Measurements from ENCODE around the gene MIS12. TPM values are rescaled to one million over a fixed set of nuclear protein-coding genes. Genes with fewer than 3 reads are reported as not detected.

Gene MIS12
- total and polyA plus RNA-seq, 9 of the 15 experiments (the other 6 are each of a cell fraction or from before 2014, with no cell fraction given), result 13.5 to 31.9 (median 25.5) TPM

DNA sequence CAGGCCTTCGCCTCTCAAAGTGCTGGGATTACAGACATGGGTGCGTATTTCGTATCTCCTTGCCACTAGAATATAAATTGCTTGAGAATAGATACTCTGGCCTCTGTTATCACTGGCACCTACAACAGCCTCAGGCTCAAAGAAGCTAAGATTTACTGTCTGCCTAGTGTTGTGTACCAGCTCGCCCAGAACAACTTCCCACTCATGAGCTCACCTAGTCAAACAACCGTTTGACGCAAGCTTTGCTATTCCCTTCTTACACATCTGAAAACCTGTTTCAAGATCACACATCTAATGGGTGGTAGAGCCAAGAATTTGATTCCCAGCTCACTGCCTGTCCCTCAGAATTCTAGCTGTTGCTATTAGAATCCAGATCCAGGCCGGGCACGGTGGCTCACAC is 24.4 kb downstream of the MIS12 start:
- Histone ChIP-seq H3K9ac (ENCODE audit: insufficient read depth in 1 of 2, low read depth in 2 of 2, low read length in 2 of 2) (no peak overlapping the region), H4K20me1 (replicated peaks; ENCODE audit: control insufficient read depth, insufficient read depth, low read length) (no peaks in the 10 kb centered on the region), H3K9me3 (replicated peaks; ENCODE audit: control insufficient read depth, insufficient read depth, low read depth, low read length) (no peaks in the 10 kb centered on the region), H3K4me2 (ENCODE audit: insufficient read depth, low read length) (no peak overlapping the region), H2AFZ (ENCODE audit: low read depth, low read length) (no peak overlapping the region), H3K27ac (ENCODE audit: extremely low read depth, low read depth, low read length) (no peak overlapping the region), H3K4me3 (no peak overlapping the region), H3K79me2 (ENCODE audit: control insufficient read depth, insufficient read depth, low read length) (no peaks in the 10 kb centered on the region), H3K9me1 (ENCODE audit: control insufficient read depth, insufficient read depth, low read length) (peaks cover 4% of the 10 kb centered on the region), H3K27me3 (ENCODE audit: control insufficient read depth in 2 of 2, insufficient read depth in 2 of 2, low read length in 2 of 2) (no peaks in the 10 kb centered on the region), H3K36me3 (ENCODE audit: control insufficient read depth, insufficient read depth, low read length) (peaks cover 30% of the 10 kb centered on the region), H3K4me1 (replicated peaks in 1 of 2; ENCODE audit: control insufficient read depth in 2 of 2, insufficient read depth in 2 of 2, low read length in 2 of 2) (peaks cover 7% of the 10 kb centered on the region in 2 experiments; a peak in 3 of 5 replicates)
- intact Hi-C loops (cut with micrococcal nuclease), result no loop called here
- TF ChIP-seq ARNT (IDR thresholded peaks at IDR 0.05) (no peak), NR2F6 (CRISPR knock-in tag; IDR thresholded peaks at IDR 0.05) (no peak), RBFOX2 (IDR thresholded peaks at IDR 0.05; ENCODE audit: low read depth, low read length) (no peak), JUND (IDR thresholded peaks at IDR 0.05; ENCODE audit: borderline replicate concordance, low read depth, low read length) (no peak), JUND (tag; IDR thresholded peaks at IDR 0.05; ENCODE audit: borderline replicate concordance, low read depth, low read length) (no peak), ZNF24 (IDR thresholded peaks at IDR 0.05) (no peak), ZNF551 (CRISPR knock-in tag; IDR thresholded peaks at IDR 0.05) (no peak), NR2C2 (CRISPR knock-in tag; IDR thresholded peaks at IDR 0.05) (no peak), NR2C2 (tag; IDR thresholded peaks at IDR 0.05) (no peak), ETS2 (tag; IDR thresholded peaks at IDR 0.05; ENCODE audit: borderline replicate concordance, poor library complexity, severe bottlenecking) (no peak)
- TF ChIP-seq, protein P1, sequence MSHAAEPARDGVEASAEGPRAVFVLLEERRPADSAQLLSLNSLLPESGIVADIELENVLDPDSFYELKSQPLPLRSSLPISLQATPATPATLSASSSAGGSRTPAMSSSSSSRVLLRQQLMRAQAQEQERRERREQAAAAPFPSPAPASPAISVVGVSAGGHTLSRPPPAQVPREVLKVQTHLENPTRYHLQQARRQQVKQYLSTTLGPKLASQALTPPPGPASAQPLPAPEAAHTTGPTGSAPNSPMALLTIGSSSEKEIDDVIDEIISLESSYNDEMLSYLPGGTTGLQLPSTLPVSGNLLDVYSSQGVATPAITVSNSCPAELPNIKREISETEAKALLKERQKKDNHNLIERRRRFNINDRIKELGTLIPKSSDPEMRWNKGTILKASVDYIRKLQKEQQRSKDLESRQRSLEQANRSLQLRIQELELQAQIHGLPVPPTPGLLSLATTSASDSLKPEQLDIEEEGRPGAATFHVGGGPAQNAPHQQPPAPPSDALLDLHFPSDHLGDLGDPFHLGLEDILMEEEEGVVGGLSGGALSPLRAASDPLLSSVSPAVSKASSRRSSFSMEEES (CRISPR knock-in tag; IDR thresholded peaks at IDR 0.05), result no peak
- DNase-seq (ENCODE audit: extremely low read depth in 1 of 4, low spot score in 3 of 4) (no peak), FAIRE-seq (no peak), ATAC-seq (no peak)
- WGBS (ENCODE audit: insufficient coverage, low coverage, missing lambda C conversion rate), result 89% methylated on average over 5 of the region's 8 CpGs
- CTCF ChIA-PET (ENCODE audit: low intra/inter-chr PET ratio), result no interaction called here
- POLR2A ChIA-PET, result no interaction called here
- BruUV-seq (replicated peaks), result no TSS peak
- in situ Hi-C loops (cut with MboI), result no loop called here

Measured in K562 (cell line).